IPS DF 19.7 (cell line): ENCODE measurements around the gene CDRT15.
"Not testable (repeated sequence)": the region's sequence is repeated elsewhere in the genome, so short reads cannot be mapped to it uniquely, and the experiment has no call there.

Experiments
- DNase-seq: peaks from one replicate; pipeline ENCODE4 v3.0.0-alpha.2; 2013; ENCODE audit warnings: low read depth, low spot score

CDRT15 gene

GRCh38 chr17:14207791-14208190, 28.9 kb downstream of the CDRT15 start:
- no peak for DNase-seq

DNA sequence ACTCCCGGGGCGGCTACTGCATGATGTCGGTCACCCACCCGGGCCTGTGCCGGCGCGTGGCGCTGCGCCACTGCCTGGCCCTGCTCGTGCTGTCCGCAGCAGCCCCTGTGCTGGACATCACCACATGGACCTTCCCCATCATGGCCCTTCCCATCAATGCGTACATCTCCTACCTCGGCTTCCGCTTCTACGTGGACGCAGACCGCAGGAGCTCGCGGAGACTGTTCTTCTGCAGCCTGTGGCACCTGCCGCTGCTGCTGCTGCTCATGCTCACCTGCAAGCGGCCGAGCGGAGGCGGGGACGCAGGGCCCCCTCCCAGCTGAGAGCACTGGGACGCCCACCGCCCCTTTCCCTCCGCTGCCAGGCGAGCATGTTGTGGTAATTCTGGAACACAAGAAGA, 29.8 kb downstream of the CDRT15 start:
- no peak for DNase-seq

GRCh38 chr17:14205992-14206461, 30.6 kb downstream of the CDRT15 start:
- DNase-seq = no peak

DNA sequence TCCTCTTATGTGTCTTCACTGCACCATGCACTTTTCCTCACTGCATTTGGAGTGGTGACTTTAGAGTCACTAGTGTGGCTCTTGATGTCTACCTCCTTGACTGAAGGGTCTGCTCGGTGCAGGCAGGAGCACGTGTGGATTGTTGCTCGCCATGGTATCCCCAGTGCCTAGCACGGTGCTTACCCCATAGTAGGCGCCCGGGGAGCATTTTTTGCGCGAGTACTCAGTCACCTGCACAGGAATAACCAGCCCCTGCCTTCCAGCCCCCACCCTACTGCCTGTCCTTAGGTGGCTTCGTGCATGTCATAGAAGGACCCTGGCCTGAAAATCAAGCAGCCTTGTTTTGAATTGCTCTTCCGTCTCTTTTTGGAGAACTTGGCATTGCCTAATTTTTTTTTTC, 31.3 kb downstream of the CDRT15 start:
- DNase-seq = no peak

DNA sequence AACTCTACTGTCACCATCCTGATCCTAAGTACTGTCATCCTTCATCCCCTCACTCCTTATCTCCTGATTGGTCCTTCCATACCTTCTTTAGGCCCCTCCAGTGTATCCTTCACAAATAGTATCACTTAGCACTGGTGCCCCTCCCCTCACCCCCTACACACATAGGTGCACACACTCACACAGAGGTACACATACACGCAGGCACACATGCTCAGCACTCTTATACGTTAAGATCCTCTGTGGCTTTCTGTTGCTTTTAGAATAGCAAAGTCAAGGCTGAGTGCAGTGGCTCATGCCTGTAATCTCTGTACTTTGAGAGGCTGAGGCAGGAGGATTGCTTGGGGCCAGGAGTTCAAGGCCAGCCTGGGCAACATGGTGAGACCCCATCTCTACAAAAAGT, 32.1 kb downstream of the CDRT15 start:
- DNase-seq = no peak

DNA sequence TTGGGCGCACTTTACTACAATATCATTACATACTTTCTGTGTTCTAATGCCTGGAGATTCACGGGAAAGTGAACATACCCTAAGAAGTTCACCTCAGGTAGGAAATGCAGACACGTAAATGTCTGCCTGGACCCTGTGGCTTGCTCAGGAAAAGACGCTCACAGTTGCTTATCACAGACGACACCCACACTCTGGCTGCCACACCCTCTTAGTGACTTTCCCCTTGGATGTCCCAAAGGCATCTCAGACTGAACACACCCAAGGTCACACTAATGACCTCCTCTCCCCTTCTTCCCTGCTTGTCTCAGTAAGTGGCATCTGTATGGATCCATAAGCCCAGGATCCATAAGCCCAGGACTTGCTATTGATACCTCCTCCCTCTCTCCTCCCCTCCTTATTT, 32.6 kb downstream of the CDRT15 start:
- no peak for DNase-seq

- no peak for DNase-seq
These were observed 33.3 kb downstream of the CDRT15 start for GRCh38 chr17:14203388-14203787.

DNA sequence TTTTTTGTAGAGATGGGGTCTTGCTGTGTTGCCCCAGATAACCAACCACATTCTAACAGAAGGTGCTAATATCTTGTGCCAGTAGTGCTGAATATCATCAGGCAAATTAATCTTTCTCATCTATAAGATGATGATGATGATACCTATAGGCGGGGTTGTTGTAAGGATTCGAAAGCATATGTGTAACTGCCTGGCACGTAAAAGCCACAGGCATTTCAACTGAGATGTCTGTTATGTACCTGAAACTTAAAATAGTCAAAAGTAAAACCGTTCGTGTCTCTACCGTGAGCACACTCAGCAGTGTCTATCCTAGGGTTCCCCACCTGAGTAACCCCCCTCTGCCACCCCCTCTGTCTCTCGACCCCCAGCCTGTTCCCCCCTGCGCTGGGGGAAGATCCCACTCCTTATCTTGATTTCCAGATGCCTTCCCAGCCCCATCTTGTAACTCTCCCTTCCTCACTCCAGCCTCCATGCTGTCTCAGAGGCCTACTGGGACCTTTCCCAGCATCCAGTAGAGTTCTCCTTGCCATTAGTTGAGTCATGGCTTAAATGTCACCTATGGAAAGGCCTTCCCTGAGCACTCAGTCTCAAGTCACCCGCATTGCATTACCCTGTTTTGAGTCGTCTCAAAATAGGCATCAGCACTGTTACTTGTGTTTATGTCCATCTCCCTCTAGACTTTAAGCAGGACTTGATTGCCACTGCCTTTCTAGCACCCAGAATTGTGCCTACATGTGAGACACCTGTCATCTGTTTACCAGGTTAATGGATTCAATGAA, 34.1 kb downstream of the CDRT15 start:
- no peak for DNase-seq

- no peak for DNase-seq
These were observed 34.7 kb downstream of the CDRT15 start for GRCh38 chr17:14201988-14202380.

DNA sequence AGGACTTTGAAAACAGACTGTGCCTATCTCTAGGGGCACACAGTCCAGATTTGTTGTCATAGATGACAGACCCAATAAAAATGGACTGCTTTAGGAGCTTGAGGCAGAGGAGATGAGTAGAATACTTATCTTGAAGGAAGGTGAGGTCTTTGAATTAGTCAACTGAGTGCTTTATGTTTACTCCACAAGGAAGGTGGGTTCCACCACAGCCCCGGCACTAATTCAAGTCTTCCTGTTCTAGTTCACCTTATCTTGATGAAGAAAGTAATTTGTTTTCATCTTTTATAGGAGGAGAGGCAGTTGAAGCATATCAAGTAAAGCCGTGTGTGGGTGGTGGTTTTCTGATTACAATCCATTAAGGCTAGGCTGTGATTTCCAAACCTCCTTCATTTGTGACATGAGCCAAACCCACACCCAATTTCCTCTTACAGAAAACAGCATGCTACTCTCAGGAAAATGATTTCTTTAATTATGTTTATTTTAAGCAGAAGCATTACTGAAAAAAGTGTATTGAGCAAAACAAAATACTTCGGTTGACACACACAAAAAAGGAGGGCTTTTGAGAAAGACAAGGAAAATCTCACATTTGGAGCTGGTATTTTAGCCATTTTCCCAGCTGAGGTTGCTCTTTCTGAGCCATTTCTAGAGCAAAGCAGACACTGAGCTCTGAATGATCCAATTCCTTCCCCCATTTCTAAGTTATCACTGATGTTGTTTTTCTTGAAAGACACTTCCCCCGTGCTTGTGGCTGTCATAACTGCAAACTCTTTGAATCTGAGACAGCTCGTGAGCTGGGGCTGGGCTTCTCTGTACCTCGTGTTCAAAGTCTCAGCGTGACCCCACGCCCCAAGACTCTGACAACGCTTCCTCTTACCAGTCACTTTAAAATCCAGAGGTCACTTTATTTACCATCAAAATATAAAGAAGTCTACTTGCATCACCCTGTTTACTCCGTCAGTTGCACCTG, 35.4 kb downstream of the CDRT15 start:
- DNase-seq = no peak

DNA sequence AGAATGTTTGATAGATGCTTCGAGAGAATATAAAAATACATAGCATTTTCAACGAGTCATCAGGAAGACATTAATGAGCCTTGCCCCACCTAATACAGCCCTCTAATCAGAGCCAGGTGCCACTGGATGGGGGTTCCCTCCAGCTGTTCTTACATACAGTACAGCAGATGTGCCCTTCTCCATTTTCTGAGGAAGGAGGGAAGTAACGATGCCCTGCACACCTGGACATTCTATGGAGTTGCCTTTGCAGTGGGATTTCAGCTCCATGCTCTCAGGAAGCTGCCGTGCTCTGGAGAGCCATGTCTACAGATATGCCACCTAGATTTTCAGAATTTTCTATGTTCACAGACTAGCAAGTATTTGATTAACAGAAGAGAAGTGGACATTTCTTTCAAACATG, 36.3 kb downstream of the CDRT15 start:
- no peak for DNase-seq

DNA sequence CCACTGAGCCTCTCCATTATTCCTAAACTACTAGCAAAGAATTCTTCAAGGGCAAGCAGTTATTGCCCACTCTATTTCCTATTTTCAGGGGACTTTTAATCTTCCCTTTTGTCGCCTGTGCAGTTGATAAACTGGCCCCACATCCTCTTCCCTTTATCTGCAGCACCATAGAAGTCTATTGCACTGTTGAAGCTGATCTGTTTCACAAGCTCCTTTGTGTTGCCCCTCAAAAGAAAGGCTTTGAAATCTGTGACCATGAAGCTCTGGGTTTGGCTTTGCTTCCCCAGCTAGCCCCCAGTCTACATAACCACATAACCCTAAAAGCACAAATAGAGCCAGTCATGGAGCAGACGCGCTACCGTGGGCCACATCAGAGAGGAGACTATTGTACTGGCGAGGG, 37.1 kb downstream of the CDRT15 start:
- no peak for DNase-seq

DNA sequence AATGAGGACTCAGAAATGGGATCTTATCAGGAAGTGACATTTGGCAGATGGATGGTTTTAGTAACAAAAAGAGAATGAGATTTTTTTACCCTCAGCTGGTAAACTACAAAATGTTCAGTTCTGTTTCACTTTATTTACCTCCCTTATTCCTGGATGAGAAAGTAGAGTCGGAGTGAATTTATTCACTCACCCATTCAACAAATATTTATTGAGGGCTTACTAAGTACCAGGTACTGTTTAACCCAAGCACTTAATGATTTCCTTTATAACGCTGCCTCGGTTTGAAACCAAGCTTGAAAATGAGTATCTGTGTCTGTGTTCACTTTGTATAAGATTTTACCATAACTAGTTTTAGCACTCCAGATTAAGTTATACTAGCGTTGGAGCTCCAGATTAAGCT, 38.1 kb downstream of the CDRT15 start:
- no peak for DNase-seq

DNA sequence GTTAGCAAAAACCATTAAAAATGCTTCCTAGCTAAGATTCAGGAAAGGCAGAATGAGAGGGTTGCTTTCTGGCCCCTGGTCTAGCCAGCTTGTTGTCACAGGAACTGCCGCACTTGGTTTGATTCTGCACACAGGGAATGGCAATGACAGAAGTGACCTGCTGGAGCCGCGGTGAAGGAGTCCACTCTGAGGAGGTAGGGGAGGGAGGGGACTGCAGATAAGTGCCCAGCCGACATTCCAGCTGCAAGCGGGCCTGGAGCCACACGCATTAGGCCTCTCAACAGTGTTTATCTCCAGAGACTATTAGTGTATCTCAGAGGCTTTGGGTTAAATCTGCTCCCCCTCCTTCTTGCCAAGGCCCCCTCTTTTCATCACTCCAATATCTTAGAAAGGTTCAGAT, 38.6 kb downstream of the CDRT15 start:
- DNase-seq = no peak

DNA sequence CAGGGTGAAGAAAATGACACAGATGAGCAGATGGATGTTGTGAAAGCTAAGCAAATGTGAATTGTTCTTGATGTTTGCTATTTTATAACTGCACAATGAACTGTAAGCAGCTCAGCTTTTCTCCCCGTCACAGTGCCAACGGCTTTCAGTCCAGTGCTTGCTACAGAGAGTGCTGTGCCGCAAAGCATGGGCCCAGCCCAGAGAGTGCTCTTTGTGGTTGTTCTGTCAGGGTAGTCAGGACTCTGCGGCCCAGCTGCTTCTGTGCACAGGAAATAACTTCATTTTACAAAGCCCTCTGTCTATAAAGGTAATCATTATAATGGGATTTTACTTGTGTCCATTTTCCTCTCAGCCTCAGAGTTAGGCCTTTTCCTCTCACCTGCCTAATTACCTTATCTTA, 39.1 kb downstream of the CDRT15 start:
- DNase-seq = no peak

DNA sequence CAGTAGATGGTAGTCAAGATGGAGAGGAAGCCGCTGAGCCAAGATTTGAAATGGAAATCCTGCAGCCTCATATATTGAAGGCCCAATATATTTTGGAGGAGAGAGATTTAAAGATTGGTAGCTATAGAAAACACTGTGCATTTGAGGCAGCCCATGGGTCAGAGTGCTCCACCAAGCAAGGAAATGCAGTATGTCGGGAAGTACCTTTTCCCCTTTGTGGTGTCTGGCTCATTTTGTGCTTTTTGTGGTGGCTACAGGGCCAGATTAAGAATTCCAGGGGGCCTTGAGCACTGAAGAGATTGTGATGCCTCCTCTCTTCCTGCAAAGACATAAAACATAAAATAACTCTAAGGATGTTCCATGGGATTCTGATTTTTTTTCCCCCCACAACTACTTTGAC, 39.6 kb downstream of the CDRT15 start:
- no peak for DNase-seq

GRCh38 chr17:14196377-14196997, 40.2 kb downstream of the CDRT15 start:
- no peak for DNase-seq

DNA sequence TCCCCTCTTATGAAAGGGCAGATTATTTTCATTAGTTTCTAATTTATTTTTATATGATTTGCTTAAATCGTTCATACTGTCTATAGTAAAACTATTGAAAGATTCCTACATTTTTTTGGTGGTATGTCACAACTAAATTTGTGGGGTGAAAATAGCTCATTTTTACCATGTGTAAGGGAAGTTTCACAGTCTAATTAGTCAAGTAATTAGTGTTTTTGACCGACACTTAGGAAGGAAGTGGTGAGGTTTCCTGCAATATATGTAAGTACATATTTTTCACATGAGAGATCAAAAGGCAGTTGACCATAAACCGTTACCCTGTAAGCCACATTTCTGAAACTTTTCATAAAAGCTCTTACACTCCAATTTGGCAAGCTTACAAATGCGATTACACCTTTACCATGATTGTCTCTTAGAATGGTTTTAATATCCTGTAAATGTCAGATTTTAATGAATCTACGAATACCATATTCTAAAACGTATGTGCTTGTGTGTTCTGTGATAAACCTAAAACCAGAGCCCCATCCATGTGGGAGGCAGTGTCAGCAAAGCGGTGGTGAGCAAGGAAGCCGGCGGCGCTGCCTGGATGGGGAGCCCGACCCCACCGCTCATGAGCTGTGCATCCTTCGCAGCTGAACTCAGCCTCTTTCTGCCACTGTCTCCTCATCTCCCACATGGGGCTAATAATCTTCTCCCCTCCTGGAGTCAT, 43.9 kb downstream of the CDRT15 start:
- not testable (repeated sequence) for DNase-seq

- DNase-seq = not testable (repeated sequence)
These were observed 44.6 kb downstream of the CDRT15 start for GRCh38 chr17:14192039-14192438.

DNA sequence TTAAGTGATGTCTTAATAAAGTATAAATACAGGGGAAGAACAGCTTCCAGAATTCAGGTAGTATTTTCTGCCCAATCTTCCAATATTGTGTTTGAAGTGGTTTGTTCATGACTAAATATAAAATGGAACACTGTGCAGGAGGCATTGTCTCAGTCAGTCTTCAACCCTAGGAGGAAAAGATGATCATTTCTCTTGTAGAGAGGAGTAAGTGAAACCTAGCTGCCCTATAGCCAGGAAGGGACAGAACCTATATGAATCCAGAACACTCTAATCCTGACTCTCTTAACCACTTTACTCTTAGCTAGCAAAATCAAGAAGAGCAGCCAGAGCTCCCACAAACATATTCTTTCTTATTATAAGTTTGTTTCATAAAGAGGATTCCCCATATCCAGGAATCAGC, 45.2 kb downstream of the CDRT15 start:
- not testable (repeated sequence) for DNase-seq

GRCh38 chr17:14190774-14191173, 45.9 kb downstream of the CDRT15 start:
- DNase-seq = not testable (repeated sequence)

GRCh38 chr17:14186443-14186842, 50.2 kb downstream of the CDRT15 start:
- DNase-seq = not testable (repeated sequence)
